HK-2 (cell line): ENCODE results near the gene SLMAP.
A peak's percentile ranks its signal among the peaks of the same experiment; 100 is the strongest.

Experiments used
- DNase-seq: peaks from one replicate; pipeline ENCODE4 v3.0.0-alpha.2; 2018; ENCODE audit not compliant: unreplicated experiment

The SLMAP gene

DNA sequence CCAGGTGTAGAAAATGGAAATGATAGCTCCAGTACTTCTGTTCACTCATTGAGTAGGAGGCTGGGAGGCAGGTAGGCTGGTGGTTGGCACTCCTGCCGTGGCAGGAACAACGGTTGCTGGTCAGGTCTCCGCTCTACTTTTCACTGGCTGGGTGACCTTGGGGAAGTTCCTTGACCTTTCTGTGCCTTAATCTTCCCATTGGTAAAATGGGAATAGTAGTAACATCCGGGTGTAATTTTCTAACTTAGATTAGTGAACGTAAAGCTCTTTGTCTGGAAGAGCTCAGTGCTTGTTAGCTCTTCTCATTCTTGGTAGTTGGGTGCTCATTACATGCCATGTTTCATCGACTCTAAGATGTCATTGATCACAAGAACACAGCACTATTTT, 206.3 kb downstream of the SLMAP start:
- DNase-seq, result no peak

DNA sequence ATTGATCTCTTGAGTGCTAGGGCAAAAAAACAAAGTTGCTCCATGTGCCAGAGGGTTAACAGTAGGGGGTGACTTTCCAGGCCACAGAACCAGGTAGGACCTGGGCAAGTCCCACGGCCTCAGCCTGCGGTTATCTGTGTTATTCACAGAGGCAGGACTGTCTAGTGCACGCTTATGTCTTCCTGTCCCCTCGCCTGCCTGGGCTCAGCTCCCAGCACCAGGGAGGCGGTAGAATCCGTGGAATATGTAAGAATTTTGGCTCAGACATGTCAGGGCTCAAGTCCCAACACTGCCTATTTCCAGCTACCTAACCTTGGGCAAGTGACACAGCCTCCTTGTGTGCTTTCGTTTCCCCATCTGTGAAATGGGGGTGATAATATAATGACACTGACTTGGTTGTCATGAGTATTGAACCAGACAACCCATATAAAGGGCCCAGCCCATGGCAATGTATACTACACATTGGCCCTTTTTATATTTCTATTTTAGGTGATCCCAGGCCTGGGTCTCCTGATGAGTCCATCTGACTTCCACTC, 207.8 kb downstream of the SLMAP start:
- DNase-seq, result no peak

- no peak for DNase-seq
These were observed 210.7 kb downstream of the SLMAP start for GRCh38 chr3:57966829-57967228.

DNA sequence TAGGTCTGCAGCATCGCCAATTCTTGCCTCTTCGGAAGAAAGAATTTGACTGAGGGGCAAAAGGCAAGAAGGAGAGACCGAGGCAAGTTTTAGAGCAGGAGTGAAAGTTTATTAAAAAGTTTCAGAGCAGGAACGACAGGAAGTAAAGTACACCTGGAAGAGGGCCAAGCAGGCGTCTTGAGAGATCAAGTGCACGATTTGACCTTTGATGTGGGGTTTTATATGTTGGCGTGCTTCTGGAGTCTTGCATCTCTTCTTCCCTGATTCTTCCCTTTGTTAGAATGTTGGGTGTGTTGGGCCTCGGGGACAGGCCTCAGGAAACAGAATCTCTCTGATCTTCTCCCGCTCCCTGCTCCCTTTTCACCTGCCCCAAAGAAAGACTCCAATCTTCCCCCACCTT, 211.5 kb downstream of the SLMAP start:
- DNase-seq, result no peak

DNA sequence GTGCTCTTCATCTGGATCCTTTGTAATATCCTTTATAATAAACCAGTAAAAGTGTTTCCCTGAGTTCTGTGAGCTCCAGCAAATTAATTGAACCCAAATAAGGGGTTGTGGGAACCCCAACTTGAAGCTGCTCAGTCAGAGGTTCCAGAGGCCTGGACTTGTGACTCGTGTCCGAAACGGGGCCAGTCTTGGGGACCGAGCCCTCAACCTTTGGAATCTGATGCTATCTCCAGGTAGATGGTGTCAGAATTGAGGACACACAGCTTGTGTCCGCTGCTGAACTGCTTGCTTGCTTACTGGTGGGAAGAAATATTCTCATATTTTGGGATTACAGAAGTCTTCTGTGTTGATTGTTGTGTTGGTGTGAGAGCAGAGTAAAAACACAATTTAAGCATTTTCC, 212.4 kb downstream of the SLMAP start:
- no peak for DNase-seq

DNA sequence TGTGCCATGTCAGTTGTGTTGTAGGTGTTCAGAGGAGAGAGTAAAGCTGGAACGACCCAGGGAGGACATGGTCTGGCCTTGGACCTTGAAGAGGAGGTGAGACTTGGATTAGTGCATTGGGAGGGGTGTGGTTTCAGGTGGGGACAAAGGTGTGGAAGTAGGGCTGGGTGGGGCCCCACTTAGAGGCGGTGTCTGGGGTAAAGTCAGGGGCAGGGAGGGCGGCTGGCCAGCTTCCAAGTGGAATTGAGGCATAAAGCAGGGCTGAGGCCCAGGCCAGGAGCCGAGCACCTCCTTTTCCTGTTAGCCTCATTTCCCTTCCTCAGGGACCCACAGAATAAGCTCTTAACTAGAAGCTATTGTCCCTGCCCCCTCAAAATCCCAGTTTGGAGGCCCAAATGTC, 215.9 kb downstream of the SLMAP start:
- DNase-seq, result no peak

DNA sequence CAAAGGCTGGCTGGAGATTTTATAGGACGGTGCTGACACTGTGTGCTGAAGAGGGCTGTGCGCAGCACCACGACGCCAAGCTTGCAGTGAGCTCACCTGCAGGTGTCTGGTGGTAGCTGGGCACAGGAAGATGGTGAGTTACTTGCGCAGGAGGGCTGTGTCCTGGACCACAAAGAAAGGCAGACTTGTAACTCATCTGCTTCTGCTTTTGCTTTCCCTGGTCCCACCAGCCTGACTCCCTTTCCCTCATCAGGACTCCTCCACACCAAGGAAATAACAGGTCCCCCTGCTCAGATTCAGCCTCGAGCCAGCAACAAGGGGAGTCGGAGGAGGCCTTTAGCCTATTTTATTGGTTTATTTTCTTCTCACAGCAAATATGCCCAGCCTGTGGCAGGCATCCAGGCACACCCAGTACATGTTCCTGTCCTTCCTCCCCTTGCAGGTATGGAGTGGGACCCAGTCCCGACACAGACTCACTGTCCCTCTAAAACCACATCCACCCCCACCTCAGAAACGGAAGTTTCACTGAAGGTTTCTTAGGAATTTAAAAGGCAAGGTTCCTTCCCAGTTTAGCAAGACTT, 216.5 kb downstream of the SLMAP start:
- no peak for DNase-seq

DNA sequence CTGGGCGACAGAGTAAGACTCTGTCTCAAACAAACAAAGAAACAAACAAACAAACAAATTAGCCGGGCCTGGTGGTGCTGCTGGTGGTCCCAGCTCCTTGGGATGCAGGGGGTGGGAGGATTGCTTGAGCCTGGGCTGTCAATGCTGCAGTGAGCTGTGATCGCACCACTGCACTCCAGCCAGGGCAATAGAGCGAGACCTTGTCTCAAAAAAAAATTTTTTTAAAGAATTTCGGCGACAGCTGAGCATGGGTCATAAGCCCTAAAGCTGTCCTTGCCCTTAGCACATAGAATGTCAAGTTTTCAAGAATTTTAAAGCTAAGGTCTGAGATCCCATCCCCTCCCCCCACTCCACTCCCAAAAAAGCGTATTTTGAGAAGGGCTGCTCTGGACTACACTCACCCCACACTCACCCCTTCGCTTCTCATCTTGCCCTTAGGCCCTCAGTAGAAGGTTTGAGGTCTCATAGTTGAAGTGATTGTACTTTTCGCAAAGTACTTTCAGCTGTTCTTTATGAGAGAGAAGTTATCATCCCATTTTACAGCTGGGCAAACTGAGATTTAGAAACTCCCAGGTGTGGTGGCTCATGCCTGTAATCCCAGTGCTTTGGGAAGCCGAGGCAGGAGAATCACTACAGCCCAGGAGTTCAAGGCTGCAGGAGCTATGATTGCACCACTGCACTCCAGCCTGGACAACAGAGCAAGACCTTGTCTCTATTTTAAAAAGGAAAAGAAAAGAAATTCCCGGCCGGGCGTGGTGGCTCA, 217.8 kb downstream of the SLMAP start:
- no peak for DNase-seq

- DNase-seq, result peak; percentile 61
These were observed 218.8 kb downstream of the SLMAP start for GRCh38 chr3:57974796-57975388.

DNA sequence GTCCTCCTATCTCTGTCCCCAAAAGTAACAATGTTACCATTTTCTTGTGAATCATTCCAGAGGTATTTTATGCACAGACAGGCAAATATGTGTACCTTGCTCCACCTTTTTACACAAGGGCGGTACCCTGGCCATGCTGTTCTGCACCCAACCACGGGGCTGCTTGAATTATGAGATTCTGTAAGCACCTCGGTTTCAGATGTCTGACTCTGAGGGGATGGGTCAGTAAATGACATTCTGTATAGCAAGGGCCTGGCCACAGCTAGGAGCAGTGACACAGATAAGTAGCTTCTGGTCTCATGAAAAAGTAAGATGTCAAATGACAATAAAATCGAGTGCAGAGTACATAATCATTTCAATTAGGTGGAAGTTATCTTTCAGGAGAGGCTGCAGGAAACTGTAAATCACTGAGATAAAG, 221.7 kb downstream of the SLMAP start:
- DNase-seq, result peak; percentile 45

DNA sequence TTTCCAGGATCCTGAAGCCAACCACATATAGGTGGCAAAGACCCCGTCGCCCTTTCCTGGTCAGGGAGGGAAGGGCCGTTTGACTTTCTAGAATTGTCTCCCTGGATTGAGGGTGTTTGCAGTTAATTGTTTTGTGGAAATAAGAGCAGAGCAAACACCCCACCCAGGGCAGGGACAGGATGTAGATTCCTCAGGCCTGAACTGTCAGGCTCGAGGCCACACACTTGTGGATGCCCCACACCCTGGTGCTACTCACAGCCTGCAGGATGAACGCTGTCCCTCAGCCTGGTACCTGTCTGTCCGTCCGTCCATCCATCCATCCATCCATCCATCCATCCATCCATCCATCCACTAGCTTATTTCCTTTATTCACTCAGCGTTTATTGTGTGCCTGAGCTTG, 222.2 kb downstream of the SLMAP start:
- peak; percentile 13 for DNase-seq
